Measurements from ENCODE around the gene FBXW4.

GRCh38 chr10:101616415-101617101 is 78.4 kb downstream of the FBXW4 start:
- TF ChIP-seq CTCF (IDR thresholded peaks at IDR 0.05) (no peak), EP300 (IDR thresholded peaks at IDR 0.05) (no peak)
